ENCODE data around the gene SSPN.
"Not testable (repeated sequence)": the region's sequence is repeated elsewhere in the genome, so short reads cannot be mapped to it uniquely, and the experiment has no call there.

SSPN gene

DNA sequence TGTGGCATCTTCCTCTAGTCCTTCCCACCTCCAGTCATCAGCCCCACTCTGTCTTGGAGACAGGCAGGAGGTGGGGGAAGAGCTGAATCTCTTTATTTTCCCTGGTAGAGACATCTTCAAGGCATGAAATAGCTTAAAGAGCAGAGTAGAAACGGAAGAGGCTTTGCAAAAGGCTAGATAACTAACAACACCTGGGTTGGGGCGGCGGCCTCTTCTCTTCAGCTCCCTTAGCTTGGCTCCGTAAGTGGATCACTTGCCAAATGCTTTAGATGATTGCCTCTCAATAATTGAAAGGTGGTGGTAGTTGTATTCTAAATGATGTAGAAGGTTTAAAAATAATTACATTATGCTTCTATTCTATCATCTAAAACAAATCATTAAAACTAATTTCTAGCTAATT is 36.1 kb downstream of the SSPN start:
- DNase-seq, result no peak

DNA sequence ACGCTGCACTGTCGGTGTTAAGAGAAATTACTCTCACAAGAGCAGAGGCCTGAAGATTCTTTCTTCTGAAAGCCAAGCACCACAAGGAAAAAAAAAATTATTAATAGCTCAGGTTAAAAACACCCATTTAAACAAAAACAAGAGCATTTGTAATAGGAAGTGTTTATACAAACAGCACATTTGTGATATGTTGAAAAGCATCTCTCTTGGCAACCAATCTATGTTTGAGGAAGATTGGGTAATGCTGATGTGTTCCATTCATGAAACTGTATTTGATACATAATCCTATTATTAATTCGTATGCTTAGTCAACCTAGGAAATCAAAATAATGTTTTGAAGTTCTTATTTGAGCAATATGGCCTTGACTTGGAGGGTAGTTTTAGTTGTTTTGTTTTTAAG is 36.5 kb downstream of the SSPN start:
- no peak for DNase-seq

DNA sequence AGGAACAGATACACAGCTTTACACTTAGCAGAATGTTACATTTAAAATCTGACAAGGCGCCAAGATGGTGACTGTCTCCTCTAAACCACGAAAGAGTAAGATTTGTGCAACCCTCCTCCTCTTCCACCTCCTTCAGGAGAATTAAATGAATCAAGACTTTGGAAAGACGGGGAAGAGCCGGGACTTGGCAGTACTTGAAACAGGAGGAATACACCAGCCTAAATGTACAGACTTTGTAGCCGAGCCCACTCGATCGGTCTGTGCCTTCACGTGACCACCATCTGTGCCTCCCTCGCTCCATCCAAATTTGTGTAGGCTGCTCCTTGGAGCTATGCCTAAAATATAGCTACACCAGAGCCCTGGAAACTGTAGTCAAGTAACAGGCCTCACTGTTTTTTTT is 38.3 kb downstream of the SSPN start:
- no peak for DNase-seq

DNA sequence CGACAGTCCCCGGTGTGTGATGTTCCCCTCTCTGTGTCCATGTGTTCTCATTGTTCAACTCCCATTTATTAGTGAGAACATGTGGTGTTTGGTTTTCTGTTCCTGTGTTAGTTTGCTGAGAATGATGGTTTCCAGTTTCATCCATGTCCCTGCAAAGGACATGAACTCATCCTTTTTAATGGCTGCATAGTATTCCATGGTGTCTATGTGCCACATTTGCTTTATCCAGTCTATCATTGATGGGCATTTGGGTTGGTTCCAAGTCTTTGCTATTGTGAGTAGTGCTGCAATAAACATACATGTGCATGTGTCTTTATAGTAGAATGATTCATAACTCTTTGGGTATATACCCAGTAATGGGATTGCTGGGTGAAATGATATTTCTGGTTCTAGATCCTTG is 40.1 kb downstream of the SSPN start:
- DNase-seq, result not testable (repeated sequence)

DNA sequence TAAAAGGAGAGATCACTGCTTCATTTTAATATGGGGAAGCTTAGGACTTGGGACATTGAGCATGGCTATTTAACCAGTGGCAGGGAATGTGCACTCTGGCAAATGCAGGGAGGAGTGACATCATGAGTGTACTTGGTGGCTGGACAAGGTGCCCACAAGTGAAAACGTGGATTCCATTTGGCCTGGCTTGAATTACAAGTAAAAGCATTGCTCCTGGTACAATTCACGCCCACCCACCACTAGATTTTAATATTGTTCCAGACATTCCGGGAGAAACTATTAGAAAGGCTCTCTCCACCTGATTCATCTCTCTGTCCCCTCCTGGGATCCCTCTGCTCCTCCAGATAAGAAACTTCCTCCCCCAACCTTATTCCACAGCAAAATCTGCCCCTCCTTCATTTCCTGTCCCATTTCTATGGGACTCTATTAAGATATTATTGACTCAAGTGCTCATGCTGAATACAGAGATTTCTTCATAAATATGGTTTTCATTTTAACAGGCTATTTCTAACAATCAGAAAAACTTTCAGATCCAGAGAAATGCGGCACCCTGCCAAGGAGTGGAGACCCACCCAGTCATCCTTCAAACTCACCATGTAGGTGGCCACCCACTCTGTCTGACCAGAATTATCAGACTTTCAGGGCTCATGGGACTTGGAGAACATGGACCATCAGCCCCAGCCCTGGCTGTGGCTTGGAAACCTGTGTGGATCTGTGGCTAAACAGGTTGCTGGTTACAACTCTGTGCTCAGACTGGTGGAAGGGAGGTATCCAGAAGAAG is 43.2 kb downstream of the SSPN start:
- no peak for DNase-seq

DNA sequence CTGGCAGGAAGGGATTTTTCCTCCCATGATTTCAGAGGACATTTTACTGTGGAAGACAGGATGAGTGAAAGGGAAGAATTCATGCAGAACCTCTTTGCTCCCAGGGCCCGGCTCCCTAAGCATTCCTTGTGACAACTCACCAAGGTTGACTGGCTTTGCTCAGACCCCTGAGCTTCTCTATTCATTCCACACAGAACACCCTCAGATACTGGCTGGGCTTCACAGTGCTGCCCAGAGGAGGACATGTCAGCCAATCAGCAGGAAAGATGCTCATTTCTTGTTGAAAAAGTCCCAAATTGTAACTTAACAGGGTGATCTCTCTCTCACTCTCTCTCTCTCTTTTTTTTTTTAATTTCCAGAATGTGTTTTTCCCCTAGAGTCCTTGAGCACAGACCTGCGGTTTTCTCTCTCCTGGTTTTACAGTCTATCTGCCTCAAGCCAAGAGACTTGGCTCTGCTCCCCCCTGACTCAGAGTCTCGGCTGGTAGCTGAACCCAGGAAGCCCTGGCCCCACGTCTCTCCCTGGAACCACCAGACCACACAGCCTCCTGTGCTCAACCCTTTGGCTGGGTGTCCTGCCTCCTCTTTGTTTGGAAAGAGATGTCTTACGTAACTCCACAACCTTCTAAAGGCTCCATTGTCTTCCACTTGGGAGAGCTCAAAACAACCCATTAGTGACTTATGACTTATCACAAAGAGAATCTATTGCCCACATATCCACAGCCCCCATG is 43.9 kb downstream of the SSPN start:
- no peak for DNase-seq

DNA sequence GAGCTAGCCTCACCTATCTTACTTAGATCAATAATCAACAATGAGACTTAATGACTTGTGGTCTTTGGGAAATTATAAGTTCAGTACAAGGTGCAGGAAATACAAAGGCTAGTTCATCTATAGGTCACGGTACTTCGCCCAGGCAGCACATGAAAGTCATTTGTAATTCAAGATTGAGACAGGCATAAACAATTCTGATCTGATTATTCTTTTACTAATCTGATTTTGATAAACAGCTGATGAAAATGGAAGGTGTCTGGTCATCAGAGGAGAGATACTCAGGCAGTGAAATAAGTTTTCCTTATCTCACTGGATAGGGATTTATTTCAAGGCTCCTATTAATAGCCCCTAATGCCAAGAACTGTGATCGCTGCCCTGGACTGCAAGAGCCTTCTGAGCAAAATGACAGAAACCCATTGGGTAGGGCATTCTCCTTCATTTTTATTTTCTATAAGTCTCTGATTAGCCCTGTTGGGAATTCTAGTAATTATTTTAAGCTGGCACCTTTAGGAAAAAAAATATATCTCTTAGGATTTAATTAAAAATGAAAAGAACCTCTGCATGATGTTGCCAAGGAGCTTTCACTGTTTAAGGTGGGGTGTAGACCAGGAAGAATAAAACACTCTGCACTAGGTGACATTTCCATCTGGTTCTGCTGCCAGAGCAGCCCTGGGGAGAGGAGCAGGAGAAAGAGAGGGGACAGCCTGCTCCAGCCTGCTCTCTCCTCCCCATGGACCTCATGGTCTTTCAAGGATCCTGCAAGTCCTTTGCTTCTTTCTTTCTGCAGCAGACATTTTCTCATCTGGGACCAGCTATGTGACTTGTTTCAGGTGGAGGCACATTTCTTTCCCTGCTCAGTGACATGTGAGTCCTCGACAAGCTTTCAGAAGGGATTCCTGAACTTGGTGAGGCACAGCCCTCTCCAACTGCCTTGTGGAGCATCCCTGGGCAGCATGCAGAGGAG is 44.8 kb downstream of the SSPN start:
- DNase-seq, result no peak

DNA sequence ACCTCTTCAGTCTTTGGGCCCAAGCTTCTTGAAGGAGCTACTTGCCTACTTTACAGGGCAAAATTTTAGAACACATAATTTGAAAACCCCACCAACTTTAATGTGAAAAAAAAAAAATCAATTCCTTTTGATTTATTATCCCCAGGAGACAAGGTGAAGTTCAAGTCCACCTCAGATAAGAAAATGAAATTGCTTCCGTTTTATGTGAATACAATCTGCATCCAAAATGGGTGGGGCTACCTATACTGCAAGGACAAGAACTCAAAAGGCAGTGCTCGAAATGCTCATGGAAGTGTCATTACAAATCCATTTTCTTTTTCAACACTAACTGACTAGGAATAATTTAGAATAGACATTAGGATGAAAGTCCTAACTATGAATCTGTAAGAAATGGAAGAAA is 45.7 kb downstream of the SSPN start:
- DNase-seq, result no peak

DNA sequence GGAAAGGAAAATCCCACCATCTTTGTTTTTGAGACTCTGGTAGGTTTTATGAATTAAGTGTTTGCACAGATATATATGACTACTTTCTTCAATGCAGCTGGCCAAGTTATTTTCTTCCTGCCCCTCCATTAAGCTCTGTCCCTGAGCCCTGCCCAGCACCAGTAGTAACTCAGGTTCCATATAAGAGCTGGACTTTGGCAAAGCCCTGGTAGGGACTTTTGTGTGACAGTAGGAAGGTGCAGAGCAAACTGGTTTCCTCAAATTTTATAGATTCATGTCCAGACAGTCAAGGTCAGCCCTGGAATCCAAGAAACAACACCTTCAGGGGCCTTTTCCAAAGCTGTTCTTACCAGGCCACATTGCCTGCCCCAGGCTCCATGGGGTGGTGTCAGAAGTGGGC is 47.3 kb downstream of the SSPN start:
- no peak for DNase-seq

DNA sequence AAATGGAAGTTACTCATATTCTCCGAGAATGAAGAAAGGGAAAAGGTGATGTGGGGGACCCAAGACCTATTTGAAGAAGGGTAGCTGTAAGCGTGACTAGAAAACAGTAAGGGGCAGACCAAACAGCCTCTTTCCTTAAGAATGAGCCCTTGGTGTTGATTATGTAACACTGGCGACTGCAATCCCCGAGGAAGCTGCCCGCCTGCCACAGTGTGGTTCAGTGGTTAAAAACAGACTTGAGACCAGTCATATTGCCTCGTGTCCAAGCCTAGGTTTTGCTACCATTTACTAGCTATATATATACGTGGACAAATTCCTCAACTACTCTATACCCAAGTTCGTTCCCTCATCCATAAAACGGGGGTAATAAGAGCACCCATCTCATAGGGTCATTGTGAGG is 49.1 kb downstream of the SSPN start:
- DNase-seq, result no peak

DNA sequence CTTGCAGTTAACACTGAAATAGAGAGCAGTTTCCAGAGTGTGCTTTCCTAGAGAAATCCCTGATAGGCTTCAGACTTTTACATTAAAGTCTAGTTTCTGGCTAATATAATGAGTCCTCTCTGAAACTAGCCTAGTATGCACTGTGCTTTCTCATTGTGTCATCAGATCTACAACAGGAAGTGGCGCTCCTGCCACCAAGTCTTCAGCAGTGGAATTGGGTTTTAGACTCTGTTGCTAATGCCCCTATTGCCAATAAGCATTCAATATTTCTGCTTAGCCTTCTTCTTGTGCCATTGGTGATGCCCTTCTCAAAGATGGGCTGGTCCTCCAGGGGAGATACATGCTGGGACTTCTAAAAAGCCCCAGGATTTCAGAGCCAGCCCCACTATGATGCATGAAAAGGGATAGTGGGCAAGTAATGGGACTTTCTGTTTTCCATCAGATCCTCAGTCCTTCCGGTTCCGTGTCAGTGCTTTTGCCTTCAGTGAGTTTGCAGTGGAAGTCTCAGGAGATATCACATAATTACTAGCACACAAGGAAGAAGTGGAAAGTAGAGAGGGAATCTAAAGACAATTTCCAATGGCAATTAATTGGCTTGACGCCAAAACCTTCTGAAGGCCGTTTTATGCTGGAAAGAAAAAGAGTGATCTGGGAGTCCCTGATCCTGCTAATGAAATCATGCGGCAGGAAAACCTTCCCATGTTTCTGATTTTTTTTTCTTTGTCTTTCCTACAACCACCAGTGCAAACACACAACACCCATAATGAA is 50.0 kb downstream of the SSPN start:
- no peak for DNase-seq

DNA sequence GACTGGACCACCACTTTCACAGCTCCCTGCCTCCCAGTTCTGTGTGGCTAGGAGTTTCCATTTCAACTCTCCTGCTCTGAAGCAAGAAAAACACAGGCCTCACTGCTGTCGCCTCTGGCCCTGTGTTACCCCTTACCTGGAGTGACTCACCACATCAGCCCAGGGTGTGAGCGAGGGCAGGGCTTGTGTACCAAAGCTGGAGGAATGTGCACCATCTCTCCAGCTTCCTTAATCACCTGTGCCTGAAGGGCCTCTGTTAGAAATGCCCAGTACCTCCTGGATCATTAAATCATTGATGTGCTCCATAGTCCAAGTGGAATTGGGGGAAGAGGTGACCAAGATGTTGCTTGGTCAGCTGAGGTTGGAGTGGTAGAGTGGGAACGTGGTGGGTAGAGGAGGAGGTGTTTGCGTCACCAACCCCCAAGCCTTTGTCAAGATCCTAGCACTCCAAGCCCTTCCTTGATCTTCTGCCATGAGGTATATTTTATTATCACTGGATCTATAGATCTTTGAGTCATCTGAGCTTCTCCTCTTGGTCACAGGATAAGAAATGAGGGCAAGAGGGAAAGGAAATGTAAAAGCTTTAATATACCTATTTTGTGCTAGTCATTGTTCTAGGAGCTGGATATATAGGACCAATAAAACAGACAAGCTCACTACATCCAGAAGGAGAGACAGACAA is 51.3 kb downstream of the SSPN start:
- no peak for DNase-seq

DNA sequence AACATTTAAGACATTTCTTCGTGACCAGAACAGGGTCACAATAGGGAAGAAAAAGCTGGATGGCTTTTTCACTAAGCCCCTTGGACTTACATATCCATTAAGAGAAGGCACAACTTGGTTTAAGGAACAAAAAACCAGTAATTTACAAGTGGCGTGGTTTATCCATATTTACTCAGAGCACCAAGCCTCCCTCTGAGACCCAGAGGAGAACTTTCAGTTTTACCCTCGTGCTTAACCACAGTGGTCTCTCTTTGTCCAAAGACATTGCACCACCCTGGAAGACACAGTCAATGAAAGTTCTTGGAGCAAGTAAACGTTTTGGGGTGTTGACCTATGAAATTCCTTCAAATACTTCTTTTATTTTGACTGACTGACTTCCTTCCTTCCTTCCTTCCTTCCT is 52.5 kb downstream of the SSPN start:
- no peak for DNase-seq

DNA sequence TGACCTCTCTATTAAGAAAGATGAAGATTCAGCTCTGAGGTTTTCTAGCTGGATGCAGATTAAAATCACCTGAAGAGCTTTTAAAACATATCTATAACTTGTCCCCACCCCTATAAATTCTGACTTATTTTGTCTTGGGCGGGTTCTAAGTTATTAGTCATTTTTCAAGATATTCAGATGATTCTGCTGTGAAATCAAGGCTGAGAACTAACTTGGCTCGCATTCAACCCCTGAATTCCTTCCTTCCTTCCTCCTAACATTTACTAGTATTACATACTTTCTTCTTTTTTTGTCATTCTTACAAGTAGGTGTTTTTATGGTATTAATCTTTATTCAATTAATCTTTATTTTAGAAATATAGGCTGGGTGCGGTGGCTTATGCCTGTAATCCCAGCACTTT is 55.4 kb downstream of the SSPN start:
- no peak for DNase-seq

DNA sequence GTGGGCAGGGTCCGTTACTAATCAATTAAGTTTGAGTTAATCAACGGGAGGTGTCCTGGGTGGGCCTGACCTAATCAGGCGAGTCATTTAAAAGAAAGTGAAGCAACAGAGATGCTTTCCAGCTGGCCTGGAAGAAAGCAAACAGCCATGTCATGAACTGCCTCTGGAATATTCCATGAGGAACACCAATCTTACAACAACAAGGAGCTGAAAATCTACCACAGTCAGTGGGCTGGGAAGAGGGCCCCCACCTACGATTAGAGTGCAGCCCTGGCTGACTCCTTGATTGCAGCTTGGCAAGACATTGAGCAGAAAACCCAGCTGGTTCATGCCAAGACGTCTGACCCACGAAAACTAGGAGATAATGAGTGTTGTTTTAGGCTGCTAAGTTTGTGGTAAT is 56.2 kb downstream of the SSPN start:
- DNase-seq, result no peak

DNA sequence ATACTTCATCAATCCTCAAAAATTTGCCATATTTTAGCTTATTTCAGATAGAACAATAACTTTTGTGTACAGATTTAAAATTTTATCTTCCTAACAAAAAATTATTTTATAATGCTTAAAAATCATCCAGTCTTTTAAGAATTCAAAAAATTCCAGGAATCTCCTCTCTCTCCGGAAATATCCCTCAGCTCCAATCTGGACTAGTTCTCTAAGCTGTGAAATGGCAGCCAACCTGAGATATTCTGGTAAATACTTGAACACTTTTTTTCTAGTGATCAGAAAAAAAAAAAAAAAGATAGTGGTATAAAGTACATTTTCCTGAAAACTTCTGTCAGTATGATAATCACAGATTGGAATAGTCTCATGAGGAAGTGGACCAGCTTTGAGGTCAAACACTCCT is 57.6 kb downstream of the SSPN start:
- no peak for DNase-seq

DNA sequence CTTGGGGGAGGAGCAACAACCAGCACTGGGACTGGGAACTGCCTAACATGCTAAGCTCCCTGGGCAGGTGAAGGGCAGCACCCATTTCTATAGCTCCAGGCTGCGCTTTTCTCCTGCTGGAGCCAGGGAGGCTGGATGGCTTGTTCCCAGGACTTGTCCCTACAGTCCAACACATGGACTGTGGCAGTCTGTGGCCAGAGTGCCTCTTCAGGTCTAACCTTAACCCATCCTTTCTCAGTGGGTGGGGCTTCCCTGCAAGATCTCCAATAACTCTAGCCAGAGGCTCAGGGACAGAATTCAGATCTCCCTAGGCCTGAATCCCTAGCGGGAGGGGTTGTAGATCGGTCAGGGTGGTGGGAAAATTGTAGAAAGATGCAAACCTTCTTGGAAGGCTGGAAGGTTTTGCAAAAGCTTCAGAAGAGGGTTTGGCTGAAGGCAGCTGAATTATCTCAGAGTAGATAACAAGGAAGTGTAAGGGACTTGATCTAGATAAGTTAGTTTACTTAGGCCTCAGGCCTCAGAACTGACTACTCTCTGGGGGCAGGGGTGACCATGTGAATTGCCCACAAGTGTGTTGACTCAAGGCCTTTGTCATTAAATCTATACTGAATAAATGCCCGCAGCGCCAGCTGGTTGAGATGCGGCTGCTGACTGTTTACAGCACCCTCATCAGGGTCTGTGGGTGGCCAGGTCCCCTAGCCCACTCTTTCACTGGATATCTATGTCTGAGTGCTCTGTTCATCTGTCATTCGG is 60.7 kb downstream of the SSPN start:
- no peak for DNase-seq

DNA sequence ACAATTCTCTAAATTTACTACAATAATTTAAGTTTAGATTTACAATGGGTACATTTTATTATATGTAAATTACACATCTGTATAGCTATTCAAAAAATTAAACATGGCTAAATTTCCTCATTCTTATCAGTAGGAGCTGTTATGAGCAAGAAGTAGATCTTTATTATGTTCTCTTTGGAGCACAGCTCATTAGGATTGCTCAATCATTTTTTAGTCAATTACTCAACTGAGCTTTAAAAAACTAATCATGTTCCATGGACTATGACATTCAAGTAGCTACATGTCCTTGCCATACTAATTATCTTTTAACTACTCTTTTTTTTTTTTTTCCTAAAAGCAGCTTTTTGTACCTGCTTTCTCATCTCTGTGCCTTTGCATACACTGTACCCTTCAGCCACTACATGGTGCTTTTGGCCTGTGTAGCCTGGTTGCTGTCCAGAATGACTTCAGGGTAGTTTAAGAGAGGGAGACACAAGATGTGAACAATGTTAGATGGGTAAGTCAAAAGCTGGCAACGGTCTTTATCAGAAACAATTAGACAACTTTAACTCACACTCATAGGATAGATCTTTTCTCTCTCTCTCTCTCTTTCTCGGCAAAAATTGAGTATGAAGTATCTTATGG is 69.0 kb downstream of the SSPN start:
- no peak for DNase-seq

DNA sequence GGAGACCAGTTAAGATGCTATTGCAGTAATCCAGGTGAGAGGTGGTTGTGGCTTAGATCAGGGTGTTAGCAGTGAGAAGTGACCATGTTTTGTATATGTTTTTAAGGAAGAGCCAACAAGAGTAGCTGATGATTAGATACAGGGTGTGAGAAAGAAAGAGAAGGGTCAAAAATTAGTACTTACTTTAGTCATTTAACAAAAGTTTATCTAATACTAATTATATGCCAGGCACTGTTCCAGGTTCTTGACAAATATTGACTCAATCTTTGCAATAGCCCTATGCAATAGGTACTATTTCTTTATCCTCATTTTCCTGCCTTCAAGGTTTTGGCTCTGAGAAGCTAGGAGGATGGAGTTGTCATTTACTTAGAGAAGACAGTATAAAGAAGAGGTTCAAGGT is 70.2 kb downstream of the SSPN start:
- DNase-seq, result no peak

DNA sequence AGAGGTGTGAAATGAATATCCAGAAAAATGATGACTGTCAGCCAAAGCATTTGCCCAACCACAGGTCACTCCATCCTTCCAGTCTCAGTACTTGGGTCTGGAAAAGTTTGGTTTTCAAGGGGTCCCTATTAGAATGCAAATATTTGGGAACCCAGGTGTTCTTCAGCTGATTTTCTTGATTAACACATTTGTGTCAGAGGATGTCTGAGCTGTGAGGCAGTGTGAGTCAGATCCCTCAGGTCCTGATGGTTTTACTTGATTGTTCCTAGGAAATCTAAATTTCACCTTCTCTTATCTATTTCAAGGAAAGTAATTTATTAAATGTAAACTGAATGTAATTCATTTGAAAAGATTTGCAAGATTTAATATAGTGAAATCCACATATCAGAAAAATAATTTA is 71.5 kb downstream of the SSPN start:
- DNase-seq, result no peak

Data from DMS153 (cell line).